B cell (primary cell): ENCODE data around the gene MAPKAPK3. TPM values are rescaled to one million over a fixed set of nuclear protein-coding genes. Genes with fewer than 3 reads are reported as not detected.
A peak's percentile ranks its signal among the peaks of the same experiment; 100 is the strongest.

Experiments
- ATAC-seq: fragments of 200-7000 bp; cut with Tn5 transposase; one replicate; pipeline ENCODE4 v1.10.0; 2021; ENCODE audit warnings: low read depth, mild to moderate bottlenecking, moderate number of reproducible peaks, moderate library complexity
- CTCF ChIA-PET: fragments of 350-600 bp; sonication (Branson Sonifier 250); formaldehyde crosslinking; loops from one replicate; lab custom pipeline; 2021; ENCODE audit warnings: antibody characterized with exemption, inconsistent platforms; lab: Charles Lee
- POLR2A ChIA-PET: fragments of 350-600 bp; sonication (Branson Sonifier 250); formaldehyde crosslinking; loops from one replicate; lab custom pipeline; 2021; ENCODE audit warnings: antibody characterized with exemption; lab: Charles Lee
- DNase-seq: peaks from one replicate; pipeline ENCODE4 v3.0.0; 2013
- H2AFZ ChIP-seq: 2 replicates; pipeline ENCODE4 v1.6.1; 2012; ENCODE audit warnings: mild to moderate bottlenecking, low read depth, low read length; ENCODE audit not compliant: insufficient read depth, poor library complexity, severe bottlenecking
- H3K27ac ChIP-seq, 2 donors: 1 replicate in 1 of 2; 2 replicates in 1 of 2; pipeline ENCODE4 v1.5.1; 2012 to 2013; ENCODE audit warnings: low read length in 2 of 2, mild to moderate bottlenecking in 2 of 2, moderate library complexity in 1 of 2
- H3K27me3 ChIP-seq, 4 experiments: fragments of 200-600 bp in 1 of 4; sonication (generic) in 1 of 4; replicated peaks in 1 of 4; 1 replicate in 2 of 4; 2 replicates in 2 of 4; pipeline versions ENCODE4 v1.6.1 to v1.7.0; 2013 to 2016; ENCODE audit warnings: low read length in 3 of 4, mild to moderate bottlenecking in 2 of 4, mixed read lengths in 1 of 4, moderate library complexity in 1 of 4; ENCODE audit not compliant: insufficient read depth in 4 of 4, control insufficient read depth in 3 of 4; ENCODE audit errors: control extremely low read depth in 1 of 4
- H3K36me3 ChIP-seq, 2 experiments: replicated peaks in 1 of 2; 1 replicate in 1 of 2; 2 replicates in 1 of 2; pipeline versions ENCODE4 v1.6.1 to v1.7.1; 2013; ENCODE audit warnings: low read length in 1 of 2; ENCODE audit not compliant: insufficient read depth in 2 of 2, control insufficient read depth in 1 of 2; ENCODE audit errors: control extremely low read depth in 1 of 2, extremely low read depth in 1 of 2
- H3K4me1 ChIP-seq, 2 donors: fragments of 200-600 bp in 1 of 2; sonication (generic) in 1 of 2; 1 replicate in 1 of 2; 2 replicates in 1 of 2; pipeline versions ENCODE4 v1.5.1 to v1.6.1; 2013 to 2017; ENCODE audit warnings: low read length in 2 of 2; ENCODE audit not compliant: control insufficient read depth in 2 of 2, insufficient read depth in 2 of 2
- H3K4me2 ChIP-seq: replicated peaks from 2 replicates; pipeline ENCODE3; 2012; ENCODE audit warnings: mild to moderate bottlenecking, low read depth, low read length; ENCODE audit not compliant: poor library complexity, severe bottlenecking
- H3K4me3 ChIP-seq, 5 experiments: fragments of 200-600 bp in 1 of 5; sonication (generic) in 1 of 5; 1 replicate in 3 of 5; 2 replicates in 2 of 5; pipeline versions ENCODE4 v1.5.1 to v1.7.0; 2011 to 2016; ENCODE audit warnings: low read length in 4 of 5, mild to moderate bottlenecking in 4 of 5, low read depth in 2 of 5, control low read depth in 1 of 5, moderate library complexity in 1 of 5; ENCODE audit not compliant: insufficient read depth in 1 of 5; ENCODE audit errors: control extremely low read depth in 1 of 5, extremely low read depth in 1 of 5
- H3K79me2 ChIP-seq: fragments of 200-600 bp; sonication (generic); one replicate; pipeline ENCODE4 v1.6.0; 2016; ENCODE audit warnings: low read length; ENCODE audit not compliant: control insufficient read depth, insufficient read depth
- H3K9ac ChIP-seq: fragments of 200-600 bp; sonication (generic); 2 replicates; pipeline ENCODE4 v1.6.1; 2017; ENCODE audit warnings: mild to moderate bottlenecking, low read length, moderate library complexity
- H3K9me3 ChIP-seq, 3 donors: one replicate each; pipeline versions ENCODE4 v1.6.1 to v1.7.1; 2013; ENCODE audit warnings: low read length in 2 of 3; ENCODE audit not compliant: control insufficient read depth in 2 of 3, insufficient read depth in 1 of 3; ENCODE audit errors: control extremely low read depth in 1 of 3
- H4K20me1 ChIP-seq: 2 replicates; pipeline ENCODE4 v1.6.0; 2012; ENCODE audit warnings: mild to moderate bottlenecking, low read length; ENCODE audit not compliant: insufficient read depth, control insufficient read depth, poor library complexity, severe bottlenecking
- H3K27ac Mint-ChIP-seq: one replicate; pipeline ENCODE4 v1.8.0; 2021; ENCODE audit warnings: mixed read lengths
- H3K27me3 Mint-ChIP-seq: one replicate; pipeline ENCODE4 v1.8.0; 2021; ENCODE audit warnings: mixed read lengths
- H3K4me1 Mint-ChIP-seq: one replicate; pipeline ENCODE4 v1.8.0; 2021; ENCODE audit warnings: mixed read lengths
- H3K4me3 Mint-ChIP-seq: one replicate; pipeline ENCODE4 v1.8.0; 2021; ENCODE audit warnings: mixed read lengths
- H3K9me3 Mint-ChIP-seq: one replicate; pipeline ENCODE4 v1.8.0; 2022; ENCODE audit warnings: mixed read lengths; ENCODE audit not compliant: insufficient read depth
- CTCF ChIP-seq: fragments of 200-600 bp; IDR thresholded peaks from one replicate; pipeline ENCODE4 v1.8.0; 2022; ENCODE audit warnings: antibody characterized with exemption, mild to moderate bottlenecking
- EZH2 ChIP-seq: IDR thresholded peaks from 2 replicates; pipeline ENCODE4 v1.6.1; 2012; ENCODE audit warnings: borderline replicate concordance, low read depth, mild to moderate bottlenecking, moderate library complexity, low read length; ENCODE audit not compliant: insufficient read depth, poor library complexity, severe bottlenecking
- WGBS: methylation state at CpG from one replicate; pipeline ENCODE4 v1.1.5; 2013; ENCODE audit warnings: missing lambda C conversion rate; ENCODE audit not compliant: insufficient coverage; 5-methylcytosine and 5-hydroxymethylcytosine counted together
- intact Hi-C: fragments of 100-400 bp; cut with micrococcal nuclease; formaldehyde crosslinking; loops from one replicate; pipeline ENCODE4 v1.10.0; 2022
- polyA plus RNA-seq: library from polyadenylated mRNA; depleted of rRNA; stranded (reverse); fragments of >200 nt; gene quantifications from 2 replicates; pipeline ENCODE4 v1.2.3, GENCODE V29; 2012
- total RNA-seq, 2 donors: library from RNA; stranded (reverse); fragments of 120-200 nt in 1 of 2; gene quantifications; 1 replicate in 1 of 2; 2 replicates in 1 of 2; pipeline versions ENCODE4 v1.2.3 to v1.2.4, GENCODE V29; 2013 to 2022

Gene MAPKAPK3
- total and polyA plus RNA-seq, 2 donors (not counting 1 experiment from before 2014, with no cell fraction given), result 17.8 to 18.8 TPM

DNA sequence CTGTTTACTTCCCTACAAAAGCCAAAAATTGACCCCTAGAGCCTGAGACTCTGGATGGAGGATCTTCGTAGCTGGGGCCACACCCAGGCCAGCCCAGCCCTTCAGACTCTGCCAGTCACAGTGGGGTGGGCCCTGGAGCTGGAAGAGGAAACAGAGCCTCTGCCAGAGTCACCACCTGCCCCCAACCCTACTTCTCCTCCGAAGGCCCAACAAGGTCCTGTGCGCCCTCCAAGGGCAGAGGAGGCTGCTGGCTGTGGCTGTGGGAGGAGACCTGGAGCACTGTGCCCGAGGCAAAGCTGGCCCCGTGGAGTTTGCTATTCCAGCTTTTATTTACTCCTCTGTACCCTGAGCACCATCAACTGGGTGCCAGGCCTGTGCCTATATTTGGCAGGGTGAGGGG lies 24.4 kb upstream of the MAPKAPK3 start:
- H3K4me1 Mint-ChIP-seq, result peaks cover 27% of the 10 kb centered on the region
- no peaks in the 10 kb centered on the region for H3K36me3 ChIP-seq
- CTCF ChIA-PET, result interaction anchor here (0.9 to 11.1 kb wide), 6 partner anchors 9 to 246 kb away, joined by 3 to 204 read pairs (median 11); partner anchors contain the start of genes CISH, HEMK1 and MAPKAPK3
- no peak overlapping the region for H3K4me2 ChIP-seq
- H3K27me3 ChIP-seq, result no peaks in the 10 kb centered on the region
- H3K9ac ChIP-seq, result no peak overlapping the region
- POLR2A ChIA-PET, result interaction anchor here (0.6 to 1.5 kb wide), 3 partner anchors 19 to 366 kb away, joined by 3 to 5 read pairs (median 4); partner anchors contain the start of genes CISH and HEMK1
- H3K27ac ChIP-seq, result no peak overlapping the region
- peak overlapping the region; percentile 34 for H3K4me3 Mint-ChIP-seq
- H3K27ac Mint-ChIP-seq, result peak overlapping the region; percentile 56
- WGBS, result 35% methylated on average over 2 of the region's 5 CpGs
- intact Hi-C loops, result no loop called here
- ATAC-seq (no peak), DNase-seq (no peak)
- no peak for TF ChIP-seq CTCF
- TF ChIP-seq EZH2, result no peak
- no peaks in the 10 kb centered on the region for H3K9me3 Mint-ChIP-seq
- peak overlapping the region; percentile 20 for H2AFZ ChIP-seq
- H3K79me2 ChIP-seq, result no peaks in the 10 kb centered on the region
- no peaks in the 10 kb centered on the region for H4K20me1 ChIP-seq
- no peaks in the 10 kb centered on the region for H3K9me3 ChIP-seq
- no peaks in the 10 kb centered on the region for H3K27me3 Mint-ChIP-seq
- H3K4me3 ChIP-seq, result no peak overlapping the region
- peaks cover 18 to 43% of the 10 kb centered on the region in 2 donors for H3K4me1 ChIP-seq

DNA sequence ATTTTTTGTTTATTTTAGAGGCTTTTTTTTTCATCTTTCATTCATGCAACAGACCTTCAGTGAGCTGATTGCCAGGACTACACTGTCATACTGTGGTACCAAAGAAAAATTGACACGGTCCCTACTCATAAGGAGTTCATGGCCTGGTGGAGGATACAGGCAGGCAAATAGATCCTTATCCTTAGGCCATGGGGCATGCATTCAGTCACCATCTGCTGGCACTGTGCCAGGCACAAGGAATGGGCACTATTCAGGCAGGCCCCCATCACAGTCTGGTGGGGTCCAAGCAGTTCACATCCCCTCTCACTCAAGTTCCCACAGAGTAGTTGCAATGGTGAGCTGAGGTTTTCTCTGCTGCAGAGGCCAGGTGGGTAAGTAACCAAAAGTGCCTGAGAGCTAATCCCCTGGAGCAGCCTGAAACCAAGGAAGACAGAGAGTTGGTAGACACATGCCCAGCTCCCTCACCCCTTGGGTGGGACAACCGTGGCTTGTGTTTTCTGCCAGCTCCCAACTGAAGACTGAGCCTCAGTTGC lies 22.6 kb upstream of the MAPKAPK3 start:
- H3K27me3 ChIP-seq, result no peaks in the 10 kb centered on the region
- H3K4me3 Mint-ChIP-seq, result no peak overlapping the region
- H2AFZ ChIP-seq, result no peak overlapping the region
- DNase-seq (no peak), ATAC-seq (no peak)
- no peak overlapping the region for H3K27ac Mint-ChIP-seq
- H3K36me3 ChIP-seq, result no peaks in the 10 kb centered on the region
- ChIA-PET CTCF (interaction anchor here (10.4 to 11.1 kb wide), 2 partner anchors 18 to 21 kb away, joined by 116 to 204 read pairs; partner anchors contain the start of genes CISH, HEMK1 and MAPKAPK3), POLR2A (no interaction called here)
- H3K9ac ChIP-seq, result no peak overlapping the region
- H3K4me2 ChIP-seq, result no peak overlapping the region
- no peaks in the 10 kb centered on the region for H3K79me2 ChIP-seq
- peaks cover 18% of the 10 kb centered on the region for H3K4me1 Mint-ChIP-seq
- H3K9me3 Mint-ChIP-seq, result no peaks in the 10 kb centered on the region
- no CpG with 5 or more reads among the region's 2 CpGs for WGBS
- no peaks in the 10 kb centered on the region for H3K27me3 Mint-ChIP-seq
- H3K4me1 ChIP-seq, result peaks cover 18 to 31% of the 10 kb centered on the region in 2 donors
- intact Hi-C loops, result no loop called here
- H3K9me3 ChIP-seq, result no peaks in the 10 kb centered on the region
- no peak overlapping the region for H3K4me3 ChIP-seq
- no peaks in the 10 kb centered on the region for H4K20me1 ChIP-seq
- no peak overlapping the region for H3K27ac ChIP-seq
- TF ChIP-seq CTCF, result no peak
- TF ChIP-seq EZH2, result no peak
